ENCODE data around the gene U2AF1L4. TPM values are rescaled to one million over a fixed set of nuclear protein-coding genes. Genes with fewer than 3 reads are reported as not detected.
"Not testable (repeated sequence)": the region's sequence is repeated elsewhere in the genome, so short reads cannot be mapped to it uniquely, and the experiment has no call there.

Gene U2AF1L4
- polyA plus RNA-seq, 10 donors: 10.4 to 15.6 (median 12.7) TPM

DNA sequence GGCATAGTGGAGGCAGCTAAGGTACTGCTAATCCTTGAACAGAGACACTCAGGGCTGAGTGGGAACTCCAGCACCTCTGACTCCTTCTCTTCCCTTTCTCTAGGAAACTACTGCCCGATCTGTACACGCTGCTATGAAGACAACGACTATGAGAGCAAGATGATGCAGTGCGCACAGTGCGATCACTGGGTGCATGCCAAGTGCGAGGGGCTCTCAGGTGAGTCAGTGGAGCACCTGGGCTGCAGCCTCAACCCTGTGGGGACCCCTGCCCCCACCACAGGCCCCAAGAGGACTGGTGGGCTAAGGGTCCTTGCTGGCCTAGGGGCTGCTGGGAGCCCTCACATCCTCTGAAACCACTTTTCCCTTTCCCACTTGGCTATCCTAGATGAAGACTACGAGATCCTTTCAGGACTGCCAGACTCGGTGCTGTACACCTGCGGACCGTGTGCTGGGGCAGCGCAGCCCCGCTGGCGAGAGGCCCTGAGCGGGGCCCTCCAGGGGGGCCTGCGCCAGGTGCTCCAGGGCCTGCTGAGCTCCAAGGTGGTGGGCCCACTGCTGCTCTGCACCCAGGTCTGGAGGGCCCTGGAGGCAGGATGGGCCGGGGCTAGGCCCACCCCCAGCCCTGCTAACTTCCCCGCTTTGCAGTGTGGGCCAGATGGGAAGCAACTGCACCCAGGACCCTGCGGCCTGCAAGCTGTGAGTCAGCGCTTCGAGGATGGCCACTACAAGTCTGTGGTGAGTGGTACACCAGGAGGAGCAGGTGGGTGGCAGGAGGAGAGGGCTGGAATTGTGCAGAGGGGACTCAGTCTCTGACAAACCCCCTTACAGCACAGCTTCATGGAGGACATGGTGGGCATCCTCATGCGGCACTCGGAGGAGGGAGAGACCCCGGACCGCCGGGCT lies 17.9 kb downstream of the U2AF1L4 start:
- no peak for DNase-seq

GRCh38 chr19:35725216-35725861 lies 19.9 kb downstream of the U2AF1L4 start:
- no peak for DNase-seq

- no peak for DNase-seq
Measured at GRCh38 chr19:35724560-35724959, 20.7 kb downstream of the U2AF1L4 start.

DNA sequence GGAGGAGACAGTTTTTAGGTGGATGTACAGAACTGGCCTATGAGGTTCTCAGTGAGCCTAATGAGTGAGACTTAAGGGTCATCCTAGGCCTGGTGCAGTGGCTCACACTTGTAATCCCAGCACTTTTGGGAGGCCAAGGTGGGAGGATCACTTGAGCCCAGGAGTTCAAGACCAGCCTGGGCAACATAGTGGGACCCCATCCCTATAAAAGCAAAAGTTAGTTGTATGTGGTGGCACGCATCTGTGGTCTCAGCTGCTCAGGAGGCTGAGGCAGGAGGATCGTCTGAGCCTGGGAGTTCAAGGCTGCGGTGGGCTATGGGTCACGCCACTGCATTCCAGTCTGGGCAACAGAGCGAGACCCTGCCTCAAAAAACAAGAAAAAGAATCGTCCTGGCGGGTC lies 21.1 kb downstream of the U2AF1L4 start:
- not testable (repeated sequence) for DNase-seq

GRCh38 chr19:35723671-35724070 lies 21.5 kb downstream of the U2AF1L4 start:
- DNase-seq: no peak

DNA sequence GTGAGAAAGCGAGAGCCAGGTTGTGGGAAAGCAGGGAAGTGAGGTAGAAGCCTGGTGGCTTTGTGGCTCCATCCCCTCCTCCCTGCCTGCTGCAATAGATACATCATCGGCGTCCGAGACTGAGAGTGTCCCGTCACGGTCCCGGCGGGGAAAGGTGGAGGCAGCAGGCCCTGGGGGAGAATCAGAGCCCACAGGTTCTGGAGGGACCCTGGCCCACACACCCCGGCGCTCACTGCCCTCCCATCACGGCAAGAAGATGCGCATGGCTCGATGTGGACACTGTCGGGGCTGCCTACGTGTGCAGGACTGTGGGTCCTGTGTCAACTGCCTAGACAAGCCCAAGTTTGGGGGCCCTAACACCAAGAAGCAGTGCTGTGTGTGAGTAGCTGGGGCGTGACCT lies 22.3 kb downstream of the U2AF1L4 start:
- no peak for DNase-seq

DNA sequence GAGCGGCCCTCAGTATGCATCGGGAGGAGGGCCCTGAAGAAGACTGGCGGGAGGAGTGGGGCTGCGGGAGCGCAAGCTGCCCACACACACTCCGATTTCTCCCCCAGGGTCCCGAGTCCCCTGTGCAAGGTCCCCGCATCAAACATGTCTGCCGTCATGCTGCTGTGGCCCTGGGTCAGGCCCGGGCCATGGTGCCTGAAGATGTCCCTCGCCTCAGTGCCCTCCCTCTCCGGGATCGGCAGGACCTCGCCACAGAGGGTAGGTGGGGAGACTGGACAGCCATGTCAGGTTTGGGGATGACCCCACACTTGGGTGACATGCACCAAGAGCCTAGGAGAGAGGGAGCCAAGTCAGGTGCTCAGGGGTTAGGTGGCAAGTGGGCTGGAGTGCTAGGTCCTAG lies 22.8 kb downstream of the U2AF1L4 start:
- DNase-seq: no peak

DNA sequence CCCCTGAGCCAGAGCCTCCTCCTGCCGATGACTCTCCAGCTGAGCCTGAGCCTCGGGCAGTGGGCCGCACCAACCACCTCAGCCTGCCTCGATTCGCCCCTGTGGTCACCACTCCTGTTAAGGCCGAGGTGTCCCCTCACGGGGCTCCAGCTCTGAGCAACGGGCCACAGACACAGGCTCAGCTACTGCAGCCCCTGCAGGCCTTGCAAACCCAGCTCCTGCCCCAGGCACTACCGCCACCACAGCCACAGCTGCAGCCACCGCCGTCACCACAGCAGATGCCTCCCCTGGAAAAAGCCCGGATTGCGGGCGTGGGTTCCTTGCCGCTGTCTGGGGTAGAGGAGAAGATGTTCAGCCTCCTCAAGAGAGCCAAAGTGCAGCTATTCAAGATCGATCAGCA lies 23.8 kb downstream of the U2AF1L4 start:
- DNase-seq: no peak

GRCh38 chr19:35720648-35721047 lies 24.6 kb downstream of the U2AF1L4 start:
- DNase-seq: no peak

- DNase-seq: no peak
Measured at GRCh38 chr19:35720163-35720524, 25.1 kb downstream of the U2AF1L4 start.

- DNase-seq: no peak
Measured at GRCh38 chr19:35719402-35720162, 25.6 kb downstream of the U2AF1L4 start.

DNA sequence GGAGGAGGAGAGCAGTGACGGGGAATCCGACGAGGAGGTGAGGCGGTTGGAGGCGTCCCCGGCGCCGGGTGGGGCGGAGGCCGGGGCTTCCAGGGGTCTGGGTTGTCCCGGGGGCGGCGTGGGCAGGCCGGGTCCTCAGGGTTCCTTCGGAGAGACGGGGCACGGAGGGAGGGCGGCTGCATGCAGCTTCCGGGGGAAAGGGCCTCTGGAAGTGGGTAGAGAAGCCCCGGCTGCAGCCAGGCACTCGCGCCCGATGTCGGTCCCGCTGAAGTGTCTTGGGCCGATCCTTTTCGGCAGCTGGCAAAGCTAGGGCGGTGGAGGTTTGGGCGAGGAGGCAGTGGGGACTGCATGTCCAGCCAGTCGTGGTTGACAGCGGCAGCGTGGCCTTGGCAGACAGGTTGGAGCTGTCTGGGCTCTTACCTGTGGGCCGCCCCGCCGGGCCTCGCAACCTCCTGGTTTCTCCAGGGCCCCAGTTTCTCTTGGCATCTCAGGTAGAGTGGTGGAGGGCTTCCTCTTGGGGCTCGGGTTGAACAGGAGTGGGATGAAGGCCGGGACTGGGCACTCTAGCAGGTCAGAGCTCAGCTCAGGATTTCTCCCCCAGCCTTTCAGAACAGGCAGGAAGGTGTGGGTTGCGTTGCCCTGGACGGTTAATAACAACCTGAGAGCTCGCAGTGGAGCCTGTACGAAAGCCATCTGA lies 26.7 kb downstream of the U2AF1L4 start:
- peak in 1 of 3 donors; percentile 54 for DNase-seq

DNA sequence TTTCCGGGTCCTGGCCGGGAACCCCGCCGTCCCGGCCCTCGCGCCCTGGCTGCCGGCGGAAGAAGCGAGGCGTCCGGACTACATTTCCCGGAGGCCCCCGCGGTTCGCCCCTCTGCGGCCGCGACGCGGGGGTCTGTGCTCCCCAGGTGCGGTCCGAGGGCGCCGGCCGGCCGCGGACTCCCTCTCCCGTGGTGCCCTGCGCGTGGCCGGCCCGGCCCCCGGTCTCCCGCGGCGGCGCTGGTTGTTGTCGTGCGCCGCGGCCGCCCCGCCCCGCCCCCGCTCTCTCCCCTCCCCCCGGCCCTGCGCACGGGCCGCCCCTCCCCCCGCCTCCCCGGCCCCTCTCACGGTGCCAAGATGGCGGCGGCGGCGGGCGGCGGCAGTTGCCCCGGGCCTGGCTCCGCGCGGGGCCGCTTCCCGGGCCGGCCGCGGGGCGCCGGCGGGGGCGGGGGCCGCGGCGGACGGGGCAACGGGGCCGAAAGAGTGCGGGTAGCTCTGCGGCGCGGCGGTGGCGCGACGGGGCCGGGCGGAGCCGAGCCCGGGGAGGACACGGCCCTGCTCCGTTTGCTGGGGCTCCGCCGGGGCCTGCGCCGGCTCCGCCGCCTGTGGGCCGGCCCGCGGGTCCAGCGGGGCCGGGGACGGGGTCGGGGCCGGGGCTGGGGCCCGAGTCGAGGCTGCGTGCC lies 27.4 kb downstream of the U2AF1L4 start, which contains the start of gene KMT2B:
TSS of gene KMT2B (plus strand) at position 339 of the 680 bp plus-strand sequence. CDS start at position 355, 16 bp downstream.
- DNase-seq: peak in 2 of 3 donors; percentile 96

GRCh38 chr19:35716801-35717664 lies 28.2 kb downstream of the U2AF1L4 start:
- peak; percentile 74 to 99 (median 89) for DNase-seq

GRCh38 chr19:35715981-35716800 lies 29.0 kb downstream of the U2AF1L4 start:
- peak in 1 of 3 donors; percentile 68 for DNase-seq

GRCh38 chr19:35715355-35715809 lies 29.8 kb downstream of the U2AF1L4 start:
- no peak for DNase-seq

DNA sequence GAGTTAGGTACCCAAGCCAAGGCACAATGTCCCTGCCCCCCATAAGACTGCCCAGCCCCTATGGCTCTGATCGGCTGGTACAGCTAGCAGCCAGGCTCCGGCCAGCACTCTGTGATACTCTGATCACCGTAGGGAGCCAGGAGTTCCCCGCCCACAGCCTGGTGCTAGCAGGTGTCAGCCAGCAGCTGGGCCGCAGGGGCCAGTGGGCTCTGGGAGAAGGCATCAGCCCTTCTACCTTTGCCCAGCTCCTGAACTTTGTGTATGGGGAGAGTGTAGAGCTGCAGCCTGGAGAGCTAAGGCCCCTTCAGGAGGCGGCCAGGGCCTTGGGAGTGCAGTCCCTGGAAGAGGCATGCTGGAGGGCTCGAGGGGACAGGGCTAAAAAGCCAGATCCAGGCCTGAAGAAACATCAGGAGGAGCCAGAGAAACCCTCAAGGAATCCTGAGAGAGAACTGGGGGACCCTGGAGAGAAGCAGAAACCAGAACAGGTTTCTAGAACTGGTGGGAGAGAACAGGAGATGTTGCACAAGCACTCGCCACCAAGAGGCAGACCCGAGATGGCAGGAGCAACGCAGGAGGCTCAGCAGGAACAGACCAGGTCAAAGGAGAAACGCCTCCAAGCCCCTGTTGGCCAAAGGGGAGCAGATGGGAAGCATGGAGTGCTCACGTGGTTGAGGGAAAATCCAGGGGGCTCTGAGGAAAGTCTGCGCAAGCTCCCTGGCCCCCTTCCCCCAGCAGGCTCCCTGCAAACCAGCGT lies 30.4 kb downstream of the U2AF1L4 start:
- DNase-seq: no peak

DNA sequence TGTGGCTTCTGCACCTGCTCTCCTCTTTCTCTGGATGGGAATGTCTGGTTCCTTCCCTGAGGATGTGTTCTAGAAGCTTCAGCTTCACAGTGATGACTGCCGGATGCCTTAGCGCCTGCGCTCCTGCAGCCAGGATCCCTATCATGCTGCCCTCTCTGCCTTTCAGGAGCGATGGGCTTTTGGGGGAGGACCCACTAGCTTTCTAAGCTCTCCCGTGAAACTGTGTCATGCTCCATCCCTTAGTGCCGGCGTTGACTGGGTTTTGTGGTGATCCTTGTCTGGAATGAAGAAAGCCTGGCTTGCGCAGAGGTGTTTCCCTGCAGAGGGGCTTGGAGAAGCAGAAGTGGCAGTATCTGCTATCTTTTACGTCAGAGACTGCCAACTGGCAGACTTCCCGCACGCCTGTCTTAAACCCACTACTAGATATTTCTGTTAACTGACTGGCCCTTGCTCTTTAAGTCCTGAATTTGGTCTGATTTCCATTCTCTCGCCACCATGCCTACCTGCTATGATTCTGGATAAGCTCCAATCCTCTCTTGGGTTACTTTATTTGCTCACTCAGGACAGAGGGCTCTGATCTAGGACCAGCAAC lies 31.2 kb downstream of the U2AF1L4 start:
- no peak for DNase-seq
